GM12878 (cell line): ENCODE data around the gene ENTPD5. TPM values are rescaled to one million over a fixed set of nuclear protein-coding genes. Genes with fewer than 3 reads are reported as not detected.

Source experiments
- ATAC-seq: fragments of 200-7000 bp; cut with Tn5 transposase; 3 replicates; pipeline ENCODE4 v1.9.1; 2020; ENCODE audit warnings: mild to moderate bottlenecking, moderate library complexity
- BruUV-seq: library from RNA; stranded (reverse); fragments of 400-500 nt; replicated peaks from 2 replicates; lab custom pipeline; 2021; lab: Mats Ljungman, UMichigan
- CTCF ChIA-PET: fragments of 300-600 bp; sonication (Branson Sonifier 250); formaldehyde crosslinking; extraction: SDS; loops from one replicate; lab custom pipeline; 2021; ENCODE audit warnings: inconsistent platforms; lab: Yijun Ruan, JAX
- POLR2A ChIA-PET: fragments of 350-600 bp; formaldehyde crosslinking; extraction: SDS; loops from one replicate; lab custom pipeline; 2021; ENCODE audit warnings: inconsistent platforms; lab: Charles Lee
- RAD21 ChIA-PET: fragments of 300-600 bp; sonication (Branson Sonifier 250); formaldehyde crosslinking; loops from one replicate; lab custom pipeline; 2023; ENCODE audit warnings: antibody characterized with exemption; ENCODE audit not compliant: unreplicated experiment; lab: Charles Lee
- SMC1A ChIA-PET: fragments of 300-600 bp; sonication (Branson Sonifier 250); formaldehyde crosslinking; loops from one replicate; lab custom pipeline; 2023; ENCODE audit not compliant: unreplicated experiment, uncharacterized antibody; lab: Charles Lee
- DNase-seq: peaks from one replicate; pipeline ENCODE4 v3.0.0-alpha.2; 2011; ENCODE audit warnings: low read depth, low spot score
- FAIRE-seq: peaks from 3 replicates; lab custom pipeline; 2011; peaks lifted over from hg19 to GRCh38; lab: Jason Lieb, UNC
- H2AFZ ChIP-seq: 2 replicates; pipeline ENCODE4 v1.6.0; 2011; ENCODE audit warnings: low read depth, low read length, control low read depth; ENCODE audit not compliant: control insufficient read depth
- H3K27ac ChIP-seq: 2 replicates; pipeline ENCODE4 v1.5.1; 2011; ENCODE audit warnings: control low read depth; ENCODE audit not compliant: control insufficient read depth, insufficient read depth
- H3K27me3 ChIP-seq, 2 experiments: replicated peaks in 1 of 2; 2 replicates each; pipeline versions ENCODE4 v1.6.0 to v1.6.1; 2011; ENCODE audit warnings: low read length in 1 of 2; ENCODE audit not compliant: control insufficient read depth in 2 of 2, insufficient read depth in 2 of 2
- H3K36me3 ChIP-seq, 2 experiments: 2 replicates each; pipeline ENCODE4 v1.5.1; 2011; ENCODE audit warnings: low read length in 1 of 2; ENCODE audit not compliant: control insufficient read depth in 2 of 2, insufficient read depth in 2 of 2
- H3K4me1 ChIP-seq: 2 replicates; pipeline ENCODE4 v1.6.1; 2011; ENCODE audit warnings: mild to moderate bottlenecking, low read length, moderate library complexity, mixed read lengths; ENCODE audit not compliant: control insufficient read depth, insufficient read depth
- H3K4me2 ChIP-seq: 2 replicates; pipeline ENCODE4 v1.6.0; 2011; ENCODE audit warnings: control low read depth; ENCODE audit not compliant: control insufficient read depth, insufficient read depth
- H3K4me3 ChIP-seq: fragments of 200-600 bp; sonication (generic); 2 replicates; pipeline ENCODE4 v1.5.1; 2016
- H3K79me2 ChIP-seq: 2 replicates; pipeline ENCODE4 v1.6.0; 2011; ENCODE audit warnings: low read length; ENCODE audit not compliant: control insufficient read depth, insufficient read depth
- H3K9ac ChIP-seq: 2 replicates; pipeline ENCODE4 v1.8.0; 2011; ENCODE audit warnings: low read length, control low read depth, mixed read lengths; ENCODE audit not compliant: control insufficient read depth, insufficient read depth
- H3K9me3 ChIP-seq: replicated peaks from 3 replicates; pipeline ENCODE4 v1.5.1; 2011; ENCODE audit warnings: mild to moderate bottlenecking, low read length; ENCODE audit not compliant: control insufficient read depth, insufficient read depth
- H4K20me1 ChIP-seq: 2 replicates; pipeline ENCODE4 v1.6.0; 2011; ENCODE audit not compliant: control insufficient read depth, insufficient read depth
- ASH2L ChIP-seq: fragments of 300-600, 200-600 bp; sonication (generic); IDR thresholded peaks from 2 replicates; pipeline ENCODE4 v1.6.1; 2017; ENCODE audit warnings: low read depth, mild to moderate bottlenecking, borderline replicate concordance
- BMI1 ChIP-seq: fragments of 450-650 bp; IDR thresholded peaks from 2 replicates; pipeline ENCODE4 v1.6.1; 2016; ENCODE audit warnings: mild to moderate bottlenecking, moderate library complexity, borderline replicate concordance
- CHD2 ChIP-seq: IDR thresholded peaks from 2 replicates; pipeline ENCODE4 v1.6.1; 2011; ENCODE audit warnings: low read depth, low read length, improper control_type of control experiment, borderline replicate concordance
- CUX1 ChIP-seq: IDR thresholded peaks from 2 replicates; pipeline ENCODE4 v1.6.1; 2012; ENCODE audit warnings: improper control_type of control experiment, low read depth, low read length; ENCODE audit not compliant: insufficient replicate concordance
- GABPA ChIP-seq: IDR thresholded peaks from 2 replicates; pipeline ENCODE4 v1.6.1; 2014; ENCODE audit warnings: antibody characterized with exemption, low read depth, mild to moderate bottlenecking, inconsistent platforms
- KAT2A ChIP-seq: conservative IDR thresholded peaks from 2 replicates; pipeline ENCODE4 v1.6.1; 2011; ENCODE audit warnings: low read depth, low read length; ENCODE audit not compliant: control insufficient read depth
- LARP7 ChIP-seq: fragments of 450-650 bp; IDR thresholded peaks from 2 replicates; pipeline ENCODE4 v1.6.1; 2017; ENCODE audit warnings: mild to moderate bottlenecking
- NR2C1 ChIP-seq: fragments of 450-650 bp; IDR thresholded peaks from 2 replicates; pipeline ENCODE4 v1.6.1; 2017; ENCODE audit warnings: antibody characterized with exemption, mild to moderate bottlenecking, moderate library complexity
- NR2C2 ChIP-seq: IDR thresholded peaks from 2 replicates; pipeline ENCODE4 v1.6.1; 2011; ENCODE audit warnings: borderline replicate concordance, low read depth; ENCODE audit not compliant: control insufficient read depth, insufficient read length
- PBX3 ChIP-seq: IDR thresholded peaks from 2 replicates; pipeline ENCODE4 v1.6.1; 2011; ENCODE audit warnings: mild to moderate bottlenecking, low read depth, low read length, moderate library complexity; ENCODE audit not compliant: insufficient replicate concordance
- POLR2A ChIP-seq: IDR thresholded peaks from 2 replicates; pipeline ENCODE4 v1.6.1; 2011; ENCODE audit warnings: low read depth, mild to moderate bottlenecking, low read length
- RAD21 ChIP-seq: IDR thresholded peaks from 2 replicates; pipeline ENCODE4 v1.6.1; 2011; ENCODE audit warnings: mild to moderate bottlenecking, low read depth, low read length, moderate library complexity; ENCODE audit not compliant: insufficient read depth
- SIN3A ChIP-seq: IDR thresholded peaks from 2 replicates; pipeline ENCODE4 v1.6.1; 2012; ENCODE audit warnings: low read depth, low read length, improper control_type of control experiment
- SIX5 ChIP-seq: IDR thresholded peaks from 2 replicates; pipeline ENCODE4 v1.6.1; 2011; ENCODE audit warnings: mild to moderate bottlenecking, low read depth, low read length, moderate library complexity; ENCODE audit not compliant: severe bottlenecking
- SUZ12 ChIP-seq: fragments of 200-600 bp; sonication (generic); IDR thresholded peaks from one replicate; pipeline ENCODE4 v1.6.1; 2018; ENCODE audit warnings: antibody characterized with exemption, mild to moderate bottlenecking; ENCODE audit not compliant: unreplicated experiment
- ZZZ3 ChIP-seq: IDR thresholded peaks from 2 replicates; pipeline ENCODE4 v1.6.1; 2011; ENCODE audit warnings: low read depth; ENCODE audit not compliant: control insufficient read depth, insufficient read length
- WGBS: methylation state at CpG from one replicate; pipeline ENCODE4 v1.1.6; 2016; ENCODE audit warnings: low lambda C conversion rate; ENCODE audit not compliant: insufficient replicate concordance, insufficient coverage; ENCODE audit errors: missing lambda C conversion rate; 5-methylcytosine and 5-hydroxymethylcytosine counted together
- in situ Hi-C: fragments of 300-500 bp; cut with MboI; formaldehyde crosslinking; loops from 9 replicates; pipeline ENCODE4 v1.14.3; 2018; ENCODE audit warnings: mixed read lengths
- intact Hi-C: fragments of 100-400 bp; cut with micrococcal nuclease; formaldehyde crosslinking; loops from one replicate; pipeline ENCODE4 v1.14.2; 2022; ENCODE audit not compliant: unreplicated experiment
- polyA plus RNA-seq, 11 experiments: library from polyadenylated mRNA; depleted of rRNA in 4 of 11; unstranded in 6 of 11; stranded (reverse) in 5 of 11; fragments of >200 nt; fragmentation: Nextera tagmentation in 4 of 11; fragmentation: Illumina TruSeq in 1 of 11; extraction: Ambion mirVana in 4 of 11; extraction: Trizol in 1 of 11; gene quantifications; 1 replicate in 1 of 11; 2 replicates in 10 of 11; pipeline versions ENCODE4 v1.2.1 to v1.2.3, GENCODE V29; 2011 to 2016; ENCODE audit warnings: inconsistent platforms in 2 of 11, missing spikeins in 2 of 11, low read depth in 1 of 11
- total RNA-seq, 4 experiments: library from RNA; depleted of rRNA in 3 of 4; stranded (reverse); fragments of >200 nt in 3 of 4; fragmentation: Illumina TruSeq in 1 of 4; extraction: Trizol in 1 of 4; gene quantifications; 2 replicates each; pipeline versions ENCODE4 v1.2.1 to v1.2.3, GENCODE V29; 2013 to 2021

Gene ENTPD5
- total and polyA plus RNA-seq, 10 of the 15 experiments (the other 5 are each of a cell fraction or from before 2014, with no cell fraction given): 2.4 to 9.9 (median 7.6) TPM

DNA sequence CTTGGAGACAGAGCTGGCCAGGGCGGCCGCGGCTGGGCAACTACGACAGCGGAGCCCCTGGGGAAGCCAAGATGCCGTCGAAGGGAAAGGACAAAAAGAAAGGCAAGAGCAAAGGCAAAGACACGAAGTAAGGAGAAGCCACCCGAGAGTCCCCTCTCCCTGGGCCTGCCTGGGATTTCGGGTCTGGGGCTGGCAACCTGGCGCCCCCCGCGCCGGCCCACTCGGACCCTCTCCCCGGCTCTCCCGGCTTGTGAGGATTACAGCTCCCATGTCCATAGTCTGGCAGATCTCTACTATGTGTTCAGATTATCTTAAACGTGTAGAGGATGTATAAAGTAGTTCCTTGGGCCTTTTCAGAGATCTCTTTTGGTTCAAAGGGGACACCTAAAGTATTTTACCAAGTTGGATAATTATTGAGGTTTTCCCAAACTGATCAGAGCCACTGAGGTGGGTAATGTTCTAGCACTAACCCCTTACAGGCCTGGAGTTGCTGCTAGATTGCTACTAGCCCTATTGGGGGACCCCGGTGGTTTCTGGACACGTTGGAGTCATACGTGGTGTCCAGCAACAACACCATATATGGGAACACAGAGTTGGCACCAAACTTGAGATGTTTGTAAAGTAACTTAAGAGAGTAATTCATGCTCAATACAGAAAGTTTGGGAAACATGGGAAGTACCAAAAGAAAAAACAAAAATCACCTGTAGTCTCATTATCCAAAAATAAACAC lies 485 bp upstream of the ENTPD5 start:
- Histone ChIP-seq H3K9ac (peak overlapping the region; percentile 52; the same call in 1 of the 2 replicates), H2AFZ (peak overlapping the region; percentile 91), H3K79me2 (no peaks in the 10 kb centered on the region; the same call in 1 of the 2 replicates), H3K4me1 (no peaks in the 10 kb centered on the region), H3K9me3 (no peaks in the 10 kb centered on the region), H3K4me2 (peak overlapping the region; percentile 76), H3K27ac (peak overlapping the region; percentile 33; the same call in 1 of the 2 replicates), H3K4me3 (peak overlapping the region; percentile 93), H3K27me3 (no peaks in the 10 kb centered on the region), H3K36me3 (no peaks in the 10 kb centered on the region), H4K20me1 (no peaks in the 10 kb centered on the region)
- 3% methylated on average over 21 of the region's 21 CpGs for WGBS
- ChIA-PET POLR2A (interaction anchor here (0.8 to 0.9 kb wide), 2 partner anchors 221 to 323 kb away, joined by 3 read pairs; no protein-coding TSS in a partner anchor), CTCF (interaction anchor here (0.6 to 1.3 kb wide), 3 partner anchors 17 to 290 kb away, joined by 3 to 6 read pairs (median 3); no protein-coding TSS in a partner anchor), RAD21 (interaction anchor here (0.8 kb wide), 1 partner anchor 66 kb away, joined by 3 read pairs; no protein-coding TSS in a partner anchor), SMC1A (no interaction called here)
- intact Hi-C loops: no loop called here
- no peak for FAIRE-seq
- in situ Hi-C loops: no loop called here
- no TSS peak for BruUV-seq
- DNase-seq: no peak
- ATAC-seq: no peak
- no peak for TF ChIP-seq RAD21
- TF ChIP-seq SIN3A: 0 out of 2 replicates have a peak, but pooled peaks have one; percentile 94
- TF ChIP-seq GABPA: no peak
- no peak for TF ChIP-seq NR2C1
- TF ChIP-seq ASH2L: no peak
- TF ChIP-seq NR2C2: no peak
- no peak for TF ChIP-seq PBX3
- TF ChIP-seq CUX1: no peak
- no peak for TF ChIP-seq CHD2
- TF ChIP-seq POLR2A: no peak
- TF ChIP-seq ZZZ3: no peak
- TF ChIP-seq SUZ12: no peak
- no peak for TF ChIP-seq SIX5
- no peak for TF ChIP-seq KAT2A
- peak; percentile 37; the same call in 1 of the 2 replicates for TF ChIP-seq LARP7
- TF ChIP-seq BMI1: peak; percentile 71
